Fibroblast of villous mesenchyme (primary cell): Measurements from ENCODE around the gene COX4I2. TPM values are rescaled to one million over a fixed set of nuclear protein-coding genes. Genes with fewer than 3 reads are reported as not detected.

Experiments
- DNase-seq: peaks from one replicate; pipeline ENCODE4 v3.0.0-alpha.2; 2010; ENCODE audit warnings: low read depth
- H3K4me3 ChIP-seq: 2 replicates; pipeline ENCODE4 v1.5.1; 2011; ENCODE audit warnings: low read depth, mild to moderate bottlenecking, low read length
- total RNA-seq: library from RNA; depleted of rRNA; stranded (reverse); fragments of >200 nt; gene quantifications from 2 replicates; pipeline ENCODE4 v1.2.3, GENCODE V29; 2012
- TF ChIP-seq, protein P1 (sequence below): IDR thresholded peaks from 2 replicates; pipeline ENCODE4 v1.5.1; 2012; ENCODE audit warnings: low read depth, mild to moderate bottlenecking, low read length; ENCODE audit not compliant: insufficient read depth

Gene COX4I2
- total RNA-seq, 1 donor: not detected

DNA sequence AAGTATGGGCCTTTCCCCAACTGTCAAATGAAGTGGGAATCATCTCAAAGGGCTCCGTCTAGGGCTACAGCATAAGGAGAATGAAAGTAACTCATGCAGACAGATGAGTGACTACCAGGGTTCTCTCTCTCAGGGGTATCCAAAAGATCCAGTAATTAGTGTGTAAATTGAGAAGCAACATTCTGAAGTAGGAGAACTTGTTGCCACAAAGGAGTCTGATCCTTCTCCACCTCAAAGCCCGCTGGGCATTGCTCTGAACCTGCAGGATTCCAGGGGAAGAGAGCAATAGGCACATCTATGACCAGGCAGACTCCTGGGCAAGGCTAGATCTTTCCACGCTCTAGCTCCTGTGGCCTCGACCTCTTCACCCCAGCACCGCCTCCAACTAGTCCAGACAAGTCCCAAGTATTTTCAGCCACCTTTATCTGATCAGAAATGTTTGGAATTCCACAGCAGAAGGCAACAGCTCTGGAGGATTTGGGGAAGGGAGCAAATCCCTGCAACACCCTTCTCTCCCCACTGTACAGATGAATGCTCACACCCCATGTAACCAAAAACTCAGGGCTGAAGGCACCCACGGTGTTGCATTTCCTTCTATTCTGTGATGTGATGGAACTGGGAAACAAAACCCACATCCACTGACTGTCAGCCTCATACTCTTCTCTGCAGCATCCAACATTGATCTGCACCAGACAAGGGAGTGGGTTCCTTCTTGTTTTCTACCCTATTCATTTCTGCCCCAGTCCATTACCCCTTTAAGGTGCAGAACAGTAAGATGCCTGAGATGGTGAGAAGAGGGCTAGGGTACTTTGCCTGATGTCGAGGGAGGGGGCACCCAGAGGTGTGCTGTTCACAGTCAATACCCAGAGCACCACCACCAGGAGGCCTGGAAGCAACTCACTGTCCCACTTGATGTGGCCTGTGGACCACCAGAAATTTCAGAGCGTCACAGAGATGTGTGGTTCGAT lies 41.0 kb downstream of the COX4I2 start:
- H3K4me3 ChIP-seq: no peak overlapping the region
- peak; percentile 73 for DNase-seq
- TF ChIP-seq, protein P1, sequence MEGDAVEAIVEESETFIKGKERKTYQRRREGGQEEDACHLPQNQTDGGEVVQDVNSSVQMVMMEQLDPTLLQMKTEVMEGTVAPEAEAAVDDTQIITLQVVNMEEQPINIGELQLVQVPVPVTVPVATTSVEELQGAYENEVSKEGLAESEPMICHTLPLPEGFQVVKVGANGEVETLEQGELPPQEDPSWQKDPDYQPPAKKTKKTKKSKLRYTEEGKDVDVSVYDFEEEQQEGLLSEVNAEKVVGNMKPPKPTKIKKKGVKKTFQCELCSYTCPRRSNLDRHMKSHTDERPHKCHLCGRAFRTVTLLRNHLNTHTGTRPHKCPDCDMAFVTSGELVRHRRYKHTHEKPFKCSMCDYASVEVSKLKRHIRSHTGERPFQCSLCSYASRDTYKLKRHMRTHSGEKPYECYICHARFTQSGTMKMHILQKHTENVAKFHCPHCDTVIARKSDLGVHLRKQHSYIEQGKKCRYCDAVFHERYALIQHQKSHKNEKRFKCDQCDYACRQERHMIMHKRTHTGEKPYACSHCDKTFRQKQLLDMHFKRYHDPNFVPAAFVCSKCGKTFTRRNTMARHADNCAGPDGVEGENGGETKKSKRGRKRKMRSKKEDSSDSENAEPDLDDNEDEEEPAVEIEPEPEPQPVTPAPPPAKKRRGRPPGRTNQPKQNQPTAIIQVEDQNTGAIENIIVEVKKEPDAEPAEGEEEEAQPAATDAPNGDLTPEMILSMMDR: no peak

DNA sequence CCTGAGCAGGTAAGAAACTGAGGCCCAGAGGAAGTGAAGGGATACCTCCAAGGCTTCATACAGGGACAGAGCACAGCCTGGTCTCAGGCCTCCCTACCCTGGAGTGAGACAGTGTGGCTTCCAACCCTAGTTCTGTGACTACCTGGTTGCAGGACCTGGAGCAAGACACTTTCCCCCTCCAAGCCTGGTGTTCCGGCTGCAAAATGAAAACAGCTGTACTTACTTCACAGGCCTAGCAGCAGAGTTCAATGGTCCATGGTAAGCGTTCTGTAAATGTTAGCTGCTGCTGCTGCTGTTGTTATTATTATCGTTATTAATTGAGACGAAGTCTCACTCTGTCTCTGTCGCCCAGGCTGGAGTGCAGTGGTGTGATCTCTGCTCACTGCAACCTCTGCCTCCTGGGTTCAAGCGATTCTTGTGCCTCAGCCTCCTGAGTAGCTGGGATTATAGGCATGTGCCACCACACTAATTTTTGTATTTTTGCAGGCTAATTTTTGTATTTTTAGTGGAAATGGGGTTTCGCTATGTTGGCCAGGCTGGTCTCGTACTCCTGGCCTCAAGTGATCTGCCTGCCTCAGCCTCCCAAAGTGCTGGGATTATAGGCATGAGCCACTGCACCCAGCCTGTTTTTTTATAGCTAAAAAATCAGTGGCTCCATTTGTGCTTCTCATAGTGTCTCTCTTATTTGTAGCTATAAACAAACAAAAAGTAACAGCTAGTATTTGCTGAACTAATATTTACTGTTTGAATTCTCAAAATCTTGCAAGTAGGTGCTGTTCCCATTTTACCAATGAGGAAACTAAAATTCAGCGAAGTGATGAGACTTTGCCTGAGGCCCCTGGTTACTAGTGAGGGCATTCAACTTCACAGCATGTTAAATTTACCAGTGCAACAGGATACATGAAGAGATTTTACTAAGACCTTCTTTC lies 41.9 kb downstream of the COX4I2 start:
- DNase-seq: no peak
- H3K4me3 ChIP-seq: no peak overlapping the region
- TF ChIP-seq, protein P1: no peak

DNA sequence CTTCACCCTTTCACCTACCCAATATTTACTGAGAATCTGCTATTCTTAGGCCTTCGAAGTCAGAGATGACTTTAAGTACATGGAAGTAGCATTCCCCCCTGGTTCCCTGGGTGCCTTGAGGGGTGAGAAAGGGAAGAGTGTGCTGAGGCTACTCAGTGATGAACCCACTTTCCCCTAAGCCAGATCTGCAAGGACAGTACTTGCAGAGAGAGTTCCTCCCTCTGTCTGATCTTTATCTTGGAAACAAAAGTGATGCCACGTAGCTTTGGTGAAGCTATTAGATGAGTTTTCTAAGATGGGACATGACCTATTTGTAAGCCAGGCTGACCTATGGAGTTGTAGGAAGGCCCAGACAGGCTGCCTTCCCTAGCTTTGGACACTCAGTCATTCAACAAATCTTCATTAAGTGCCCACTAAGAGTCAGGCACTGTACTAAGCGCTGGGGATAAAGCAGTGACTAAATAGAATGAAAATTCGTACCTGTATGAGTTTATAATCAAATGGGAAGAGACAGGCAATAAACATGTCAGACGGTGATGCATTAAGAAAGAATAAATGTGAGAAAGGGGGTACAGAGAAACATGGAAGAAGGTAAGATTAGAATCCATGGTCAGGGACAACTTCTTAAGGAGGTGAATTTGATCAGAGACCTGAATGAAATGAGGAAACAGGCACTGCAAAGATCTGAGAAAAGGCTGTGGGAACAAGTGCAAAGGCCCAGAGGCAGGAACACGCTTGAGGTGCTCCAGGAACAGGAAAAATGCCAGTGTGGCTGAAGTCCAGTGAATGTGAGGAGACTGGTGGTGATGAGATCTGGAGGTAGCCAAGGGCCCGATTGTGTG lies 42.8 kb downstream of the COX4I2 start:
- DNase-seq: no peak
- TF ChIP-seq, protein P1: no peak
- H3K4me3 ChIP-seq: no peak overlapping the region

DNA sequence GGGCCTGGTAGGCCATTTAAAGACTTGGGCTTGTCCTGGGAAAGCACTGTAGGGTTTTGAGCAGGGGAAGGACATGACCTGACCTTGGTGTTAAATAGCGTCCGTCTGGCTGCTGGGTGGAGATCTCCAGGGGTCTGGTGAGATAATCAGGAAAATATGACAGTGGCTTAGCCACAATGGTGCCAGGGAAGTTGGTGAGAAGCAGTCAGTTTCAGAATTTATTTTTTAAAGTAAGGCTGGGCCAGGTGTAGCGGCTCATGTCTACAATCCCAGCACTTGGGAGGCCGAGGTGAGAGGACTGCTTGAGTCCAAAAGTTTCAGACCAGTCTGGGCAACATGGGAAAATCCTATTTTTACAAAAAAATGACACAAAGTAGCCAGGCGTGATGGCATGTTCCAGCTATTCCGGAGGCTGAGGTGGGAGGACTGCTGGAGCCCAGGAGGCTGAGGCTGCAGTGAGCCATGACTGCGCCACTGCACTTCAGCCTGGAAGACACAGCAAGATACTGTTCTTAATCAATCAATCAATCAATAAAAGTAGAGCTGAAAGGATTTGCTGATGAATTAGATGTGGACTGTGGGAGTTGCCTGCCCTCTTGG lies 43.5 kb downstream of the COX4I2 start:
- DNase-seq: no peak
- no peak overlapping the region for H3K4me3 ChIP-seq
- TF ChIP-seq, protein P1: no peak

DNA sequence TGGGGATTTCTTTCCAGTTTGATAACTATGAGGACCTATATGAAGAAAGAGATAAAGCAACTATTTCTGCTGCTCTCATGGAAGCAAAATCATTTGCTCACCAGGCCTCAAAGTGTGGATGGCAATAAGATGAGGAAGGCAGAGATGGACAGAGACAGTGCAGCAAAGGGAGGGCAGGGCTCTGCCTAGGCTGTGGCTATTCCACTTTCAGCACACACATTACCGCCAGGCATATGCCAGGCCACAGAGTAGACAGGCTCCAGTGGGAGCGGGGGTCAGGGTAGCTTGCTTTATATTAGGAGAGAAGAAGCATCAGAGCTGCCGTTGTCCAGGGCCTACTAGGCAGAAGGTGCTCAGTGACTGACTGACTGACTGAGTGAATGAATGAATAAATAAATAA lies 44.1 kb downstream of the COX4I2 start:
- H3K4me3 ChIP-seq: no peak overlapping the region
- no peak for DNase-seq
- TF ChIP-seq, protein P1: no peak

DNA sequence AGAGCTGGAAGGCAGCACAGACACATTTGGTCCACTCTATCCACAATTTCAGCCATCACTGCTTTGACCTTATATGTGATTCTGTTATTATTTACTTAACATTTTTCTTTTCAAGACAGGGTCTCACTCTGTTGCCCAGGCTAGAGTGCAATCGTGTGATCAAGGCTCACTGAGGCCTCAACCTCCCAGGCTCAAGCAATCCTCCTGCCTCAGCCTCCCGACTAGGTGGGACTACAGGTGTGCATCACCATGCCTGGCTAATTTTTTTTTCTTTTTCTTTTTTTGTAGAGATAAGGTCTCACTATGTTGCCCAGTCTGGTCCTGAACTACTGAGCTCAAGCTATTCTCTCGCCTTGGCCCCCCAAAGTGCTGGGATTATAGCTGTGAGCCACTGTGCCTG lies 44.6 kb downstream of the COX4I2 start:
- H3K4me3 ChIP-seq: no peak overlapping the region
- TF ChIP-seq, protein P1: no peak
- no peak for DNase-seq
